ENCODE measurements around the gene MATN3.

The MATN3 gene

GRCh38 chr2:20035955-20036666 is 23.6 kb upstream of the MATN3 start:
- DNase-seq: no peak

DNA sequence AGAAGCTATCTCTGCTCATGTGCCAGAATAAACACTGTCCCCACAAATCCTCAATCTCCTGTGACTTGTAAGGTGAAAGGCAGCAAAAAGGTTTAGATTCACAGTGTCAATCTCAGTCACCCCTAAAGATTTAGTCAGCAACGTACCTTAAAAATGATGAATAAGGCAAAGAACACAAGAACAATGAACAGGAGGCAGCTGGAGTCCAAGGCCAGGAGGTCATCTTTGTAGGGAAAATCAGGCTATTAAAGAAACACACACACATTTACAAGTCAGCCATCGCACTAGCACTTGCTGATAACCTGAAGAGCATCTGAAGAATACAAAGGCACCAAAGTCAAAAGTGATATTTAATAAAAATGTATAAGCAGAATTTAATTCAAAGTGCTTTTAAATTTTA is 22.4 kb upstream of the MATN3 start:
- no peak for DNase-seq

DNA sequence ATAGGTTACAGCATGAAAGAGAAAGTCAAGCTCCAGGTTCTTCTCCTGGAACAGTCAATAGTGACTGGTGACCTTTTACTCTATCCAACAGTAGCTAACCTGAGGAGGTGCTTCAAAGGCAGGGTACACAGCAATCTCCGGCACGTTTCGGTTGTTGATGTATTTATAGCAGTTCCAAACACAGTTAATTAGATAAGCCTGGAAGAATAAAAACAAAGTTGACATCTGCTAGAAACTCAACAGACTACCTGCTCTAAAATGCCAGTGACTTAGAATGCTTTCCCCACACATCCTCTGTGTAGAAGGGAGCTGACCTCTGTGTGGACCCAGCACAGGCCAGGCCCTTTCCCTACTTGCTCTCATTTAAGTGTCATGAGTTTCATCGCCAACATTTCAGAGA is 21.8 kb upstream of the MATN3 start:
- no peak for DNase-seq

DNA sequence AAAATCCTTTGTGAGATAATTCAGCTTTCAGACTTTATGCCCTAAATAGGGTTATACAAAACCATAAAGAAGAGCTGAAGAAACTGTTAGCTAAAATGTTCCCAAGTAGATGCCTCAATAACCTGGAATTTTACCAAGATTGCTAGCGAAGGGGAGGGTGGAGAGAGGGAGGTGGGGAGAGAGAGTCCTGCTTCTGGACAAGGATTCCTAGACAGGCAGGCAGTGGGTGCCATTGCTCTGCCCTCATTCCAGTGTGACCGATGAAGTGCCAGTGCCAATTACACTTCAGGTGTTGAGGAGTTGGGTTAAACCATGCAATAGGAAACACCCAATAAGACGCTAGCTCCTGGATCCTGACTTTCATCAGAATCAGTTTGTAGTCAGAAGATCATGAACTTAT is 20.9 kb upstream of the MATN3 start:
- DNase-seq: no peak

GRCh38 chr2:20030224-20030623 is 17.8 kb upstream of the MATN3 start:
- DNase-seq: no peak

- no peak for DNase-seq
These were observed 15.4 kb upstream of the MATN3 start for GRCh38 chr2:20027705-20028434.

GRCh38 chr2:20027260-20027677 is 14.8 kb upstream of the MATN3 start:
- DNase-seq: no peak

GRCh38 chr2:20025065-20025786 is 12.8 kb upstream of the MATN3 start:
- no peak for DNase-seq

DNA sequence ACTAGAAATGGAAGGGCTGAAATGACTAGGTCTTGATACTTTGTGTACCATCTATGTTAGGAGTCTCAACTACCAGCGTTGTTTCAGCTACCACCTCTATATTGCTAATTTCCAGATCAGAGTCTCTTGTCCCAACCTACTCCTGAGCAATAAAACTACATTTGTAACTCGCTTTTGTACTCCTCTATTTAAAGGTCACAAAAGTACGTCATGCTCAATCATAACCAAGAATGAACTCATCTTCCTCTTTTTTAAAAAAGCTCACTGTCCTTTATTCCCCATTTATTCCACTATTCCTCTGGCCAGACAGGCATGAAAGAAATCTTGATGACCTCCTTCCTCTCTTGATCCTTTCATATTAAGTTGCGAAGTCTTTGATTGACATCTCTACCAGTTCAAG is 11.2 kb upstream of the MATN3 start:
- no peak for DNase-seq

GRCh38 chr2:20021405-20022009 is 9.0 kb upstream of the MATN3 start:
- no peak for DNase-seq

GRCh38 chr2:20019747-20020146 is 7.3 kb upstream of the MATN3 start:
- DNase-seq: no peak

DNA sequence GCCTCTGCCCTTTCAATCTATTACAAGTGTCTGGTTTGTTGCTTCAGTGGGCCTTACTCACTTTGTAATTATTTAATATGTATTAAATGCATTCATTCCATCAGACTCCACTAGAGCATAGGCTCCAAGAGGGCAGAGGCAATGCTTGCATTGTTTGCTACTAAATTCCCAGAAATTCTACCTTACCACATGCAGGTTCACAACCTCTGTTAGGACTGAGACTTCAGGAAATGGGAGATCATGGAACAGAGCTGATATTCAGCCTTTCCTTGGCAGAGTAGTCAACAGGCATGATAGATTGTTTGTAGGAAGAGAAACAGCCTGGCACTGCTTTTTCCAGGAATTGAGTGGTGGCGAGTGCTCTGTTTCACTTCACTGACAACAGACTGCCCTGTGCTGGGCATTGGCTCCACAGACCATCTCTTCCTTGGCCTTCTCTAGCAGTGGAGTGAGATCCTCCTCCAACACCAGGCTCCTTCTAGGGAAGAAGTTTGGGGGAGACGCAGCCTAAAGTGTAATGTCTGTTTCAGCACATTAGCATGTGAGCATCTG is 6.2 kb upstream of the MATN3 start:
- DNase-seq: no peak

- DNase-seq: no peak
These were observed 3.9 kb upstream of the MATN3 start for GRCh38 chr2:20016346-20016745.

- DNase-seq: no peak
These were observed 3.1 kb upstream of the MATN3 start for GRCh38 chr2:20015482-20016083.

DNA sequence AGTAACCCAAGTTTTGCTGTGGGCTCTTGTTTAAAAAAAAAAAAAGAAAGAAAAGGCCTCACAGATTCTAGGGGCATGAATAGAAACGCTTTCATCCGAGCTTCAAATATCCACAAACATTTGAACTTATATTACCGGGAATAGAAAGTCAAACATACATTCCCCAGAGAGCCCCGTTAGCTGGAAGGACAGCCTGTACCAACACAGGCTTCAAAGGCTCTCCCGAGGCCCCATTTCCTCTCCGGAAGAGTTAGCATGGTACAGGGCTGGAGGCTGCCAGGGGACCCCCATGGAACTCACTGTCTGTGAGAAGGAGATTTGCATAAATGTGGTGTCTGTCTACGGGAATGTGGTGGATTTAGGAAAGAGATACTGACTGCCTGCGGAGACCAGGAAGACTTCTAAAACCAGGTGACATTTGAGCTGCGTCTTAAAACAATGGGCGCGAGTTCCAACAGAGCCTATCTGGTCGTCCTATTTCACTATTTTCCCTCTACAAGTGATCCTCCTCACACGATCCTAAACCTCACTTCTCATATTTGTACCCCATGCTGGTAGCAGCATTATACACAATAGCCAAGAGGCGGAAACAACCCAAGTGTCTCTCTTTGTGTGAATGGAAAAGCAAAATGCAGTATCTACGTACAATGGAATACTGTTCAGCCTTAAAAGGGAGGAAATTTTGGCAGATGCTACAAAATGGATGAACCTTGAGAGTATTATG is 820 bp upstream of the MATN3 start:
- DNase-seq: no peak

DNA sequence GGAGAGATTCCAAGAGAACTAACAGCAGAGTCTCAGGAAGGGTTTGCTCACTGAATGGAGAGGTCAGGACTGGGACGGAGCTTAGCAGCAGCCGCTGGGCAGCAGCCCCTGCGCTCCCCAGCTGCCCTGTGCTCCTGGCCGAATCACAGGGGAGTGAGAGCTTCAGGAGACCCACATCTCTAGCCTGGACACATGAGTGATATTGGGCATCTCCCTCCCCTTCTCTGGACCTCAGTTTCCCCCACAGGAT is 511 bp downstream of the MATN3 start:
- DNase-seq: no peak

DNA sequence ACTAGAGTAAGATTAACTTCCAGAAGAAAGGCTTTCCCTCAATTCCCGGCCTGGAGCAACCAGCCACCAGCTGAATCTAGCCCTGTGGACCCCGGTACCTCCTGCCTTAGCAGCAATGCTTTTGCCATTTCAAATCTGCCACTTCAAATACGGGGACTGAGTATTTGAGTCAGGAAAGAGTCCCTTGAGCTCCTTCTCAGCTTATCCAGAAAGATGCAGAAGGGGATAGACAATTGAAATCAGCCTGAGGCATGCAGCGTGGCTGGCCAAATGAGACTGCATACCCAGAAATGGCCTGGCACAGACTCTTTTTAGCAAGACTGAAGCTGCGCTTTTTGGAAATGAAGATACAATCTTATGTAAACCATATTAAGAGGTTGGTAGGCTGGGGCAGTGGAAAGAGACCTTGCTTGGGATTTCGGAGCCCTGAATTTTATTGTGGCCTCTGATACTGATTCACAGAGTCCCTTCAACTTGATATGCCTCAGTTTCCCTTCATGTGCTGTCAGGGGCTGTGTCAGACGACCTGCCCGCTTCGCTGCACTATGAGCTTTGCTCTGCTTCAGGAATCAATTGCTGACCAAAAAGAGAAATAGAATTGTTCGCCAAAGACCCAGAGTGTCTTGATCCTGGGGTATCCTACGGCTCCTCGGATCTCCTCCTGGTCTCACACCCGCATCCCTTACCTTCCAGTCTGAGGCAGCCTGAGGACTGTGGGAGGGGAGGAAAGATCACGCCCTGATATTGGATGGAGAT is 1.0 kb downstream of the MATN3 start:
- no peak for DNase-seq

DNA sequence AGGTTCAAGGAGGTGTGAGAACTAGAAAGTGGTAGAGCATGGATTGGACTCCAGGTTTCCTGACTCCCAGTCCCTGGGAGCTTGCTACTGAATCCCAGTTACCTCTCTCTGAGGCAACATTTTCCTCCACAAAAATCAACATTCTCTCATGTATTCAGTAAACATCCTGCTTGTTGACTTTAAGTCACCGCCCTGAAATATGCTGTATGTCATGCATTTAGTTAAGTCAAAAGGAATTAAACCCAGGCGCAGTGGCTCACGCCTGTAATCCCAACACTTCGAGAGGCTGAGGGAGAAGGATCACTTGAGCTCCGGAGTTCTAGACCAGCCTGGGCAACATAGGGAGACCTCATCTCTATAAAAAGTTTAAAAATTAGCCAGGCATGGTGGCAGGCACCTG is 3.8 kb downstream of the MATN3 start:
- DNase-seq: no peak

DNA sequence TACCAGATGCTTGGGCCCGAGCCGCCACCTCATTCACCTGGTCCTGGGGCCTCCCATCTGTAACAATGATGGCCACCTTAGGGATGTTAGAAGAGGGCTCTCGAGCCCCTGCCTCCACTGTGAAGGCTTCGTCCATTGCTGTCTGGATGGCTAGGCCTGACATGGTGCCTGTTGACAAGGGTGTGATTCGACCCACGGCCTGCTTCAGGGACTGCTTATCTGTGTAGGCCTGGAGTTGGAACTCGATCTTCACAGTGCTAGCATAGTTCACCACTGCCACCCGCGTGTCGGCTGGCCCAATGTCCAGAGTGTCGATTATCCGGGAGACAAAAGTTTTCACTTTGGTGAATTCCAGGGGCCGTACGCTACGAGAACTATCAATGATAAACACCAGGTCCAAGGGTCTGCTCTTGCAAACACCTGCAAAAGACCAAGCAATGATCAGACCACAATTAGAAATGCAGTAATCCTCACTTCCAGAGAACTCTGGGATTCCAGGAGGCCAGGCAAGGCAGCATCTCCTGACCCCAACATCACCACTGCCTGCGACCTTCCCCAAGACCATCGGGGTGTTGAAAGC is 6.5 kb downstream of the MATN3 start:
- no peak for DNase-seq

GRCh38 chr2:20005067-20005627 is 7.3 kb downstream of the MATN3 start:
- DNase-seq: no peak

- no peak for DNase-seq
These were observed 11.1 kb downstream of the MATN3 start for GRCh38 chr2:20001361-20001863.

Measured in activated T-cell treated with anti-CD3 and anti-CD28 coated beads, Interleukin-2, amount 50 U/mL, for 48 hours (primary cell).